ENCODE measurements around the gene ATP6V0D1.

DNA sequence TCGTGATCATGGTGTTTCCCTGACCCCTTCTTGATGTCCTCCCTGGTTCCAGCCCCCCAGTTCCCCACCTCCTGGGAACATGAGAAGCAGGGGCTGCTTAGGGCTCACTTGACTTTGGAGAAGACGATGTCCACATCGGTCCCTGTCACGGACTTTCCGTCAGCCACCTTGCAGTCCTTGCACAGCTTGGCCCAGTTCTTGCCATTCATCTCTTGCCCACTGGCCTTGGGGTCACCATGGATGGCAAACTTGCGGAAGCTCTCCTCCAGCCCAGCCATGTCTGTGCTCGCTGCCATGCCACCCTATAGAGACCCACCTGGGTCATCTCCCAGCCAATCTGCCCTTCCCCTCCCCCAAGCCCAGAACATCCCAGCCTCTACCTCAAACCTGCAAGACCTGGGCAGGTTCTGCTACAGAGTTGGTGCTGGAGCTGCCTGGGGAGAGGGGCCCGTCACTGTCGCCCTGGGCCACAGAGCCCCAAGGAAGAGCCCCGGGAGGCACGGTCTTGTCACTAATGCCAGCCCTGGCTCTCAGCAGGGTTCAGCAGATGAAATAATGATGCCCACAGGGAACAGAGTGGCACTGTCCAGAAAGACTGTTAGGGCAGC, 90.0 kb downstream of the ATP6V0D1 start:
- no peak for TF ChIP-seq EGR1 (IDR thresholded peaks at IDR 0.05)
- no peak for TF ChIP-seq NFIC (IDR thresholded peaks at IDR 0.05)
- TF ChIP-seq TAF1 (IDR thresholded peaks at IDR 0.05; ENCODE audit: low read depth), result no peak
